Measurements from ENCODE around the gene RSU1. TPM values are rescaled to one million over a fixed set of nuclear protein-coding genes. Genes with fewer than 3 reads are reported as not detected.

Gene RSU1
- total and polyA plus RNA-seq, 10 of the 15 experiments (the other 5 are each of a cell fraction or from before 2014, with no cell fraction given): 49.2 to 139 (median 81.3) TPM

GRCh38 chr10:16586358-16587138 lies 230.7 kb downstream of the RSU1 start:
- DNase-seq (ENCODE audit: low read depth, low spot score) (peak; percentile 54), ATAC-seq (peak; percentile 91), FAIRE-seq (peak; percentile 85)
- Histone ChIP-seq H2AFZ (ENCODE audit: control insufficient read depth, low read depth, low read length) (peak overlapping the region; percentile 20), H3K36me3 (ENCODE audit: control insufficient read depth in 2 of 2, insufficient read depth in 2 of 2, low read length in 1 of 2) (no peaks in the 10 kb centered on the region), H3K4me2 (ENCODE audit: control insufficient read depth, insufficient read depth) (peak overlapping the region; percentile 84), H3K27ac (ENCODE audit: control insufficient read depth, insufficient read depth) (peak overlapping the region; percentile 76), H3K9me3 (replicated peaks; ENCODE audit: control insufficient read depth, insufficient read depth, low read length) (no peaks in the 10 kb centered on the region; the same call in 2 of the 3 replicates), H4K20me1 (ENCODE audit: control insufficient read depth, insufficient read depth) (no peaks in the 10 kb centered on the region), H3K4me3 (peak overlapping the region; percentile 34; the same call in 1 of the 2 replicates), H3K9ac (ENCODE audit: control insufficient read depth, insufficient read depth, low read length) (peak overlapping the region; percentile 37; the same call in 1 of the 2 replicates), H3K27me3 (replicated peaks in 1 of 2; ENCODE audit: control insufficient read depth in 2 of 2, insufficient read depth in 2 of 2, low read length in 1 of 2) (no peaks in the 10 kb centered on the region), H3K4me1 (ENCODE audit: control insufficient read depth, insufficient read depth, low read length) (peaks cover 29% of the 10 kb centered on the region), H3K79me2 (ENCODE audit: control insufficient read depth, insufficient read depth, low read length) (no peaks in the 10 kb centered on the region)
- 15% methylated on average over 7 of the region's 7 CpGs for WGBS (ENCODE audit: insufficient coverage, insufficient replicate concordance, low lambda C conversion rate, missing lambda C conversion rate)
- no TSS peak for BruUV-seq (replicated peaks)
- in situ Hi-C loops (cut with MboI) (no loop called here), intact Hi-C loops (cut with micrococcal nuclease; ENCODE audit: unreplicated experiment) (loop anchor here (1.0 to 10.0 kb wide), 5 partner anchors 16 to 1708 kb away; partner anchors contain the start of genes DCLRE1C and MEIG1)
- RAD21 ChIA-PET (ENCODE audit: unreplicated experiment): interaction anchor here (0.9 to 2.5 kb wide), 3 partner anchors 16 to 186 kb away, joined by 3 to 21 read pairs (median 3); partner anchors contain the start of gene PTER
- SMC1A ChIA-PET (ENCODE audit: uncharacterized antibody, unreplicated experiment): interaction anchor here (0.8 to 4.6 kb wide), 11 partner anchors 8 to 231 kb away, joined by 3 to 29 read pairs (median 4); partner anchors contain the start of genes PTER and RSU1
- CTCF ChIA-PET: interaction anchor here (0.6 to 2.6 kb wide), 7 partner anchors 12 to 391 kb away, joined by 3 to 14 read pairs (median 3); no protein-coding TSS in a partner anchor
- POLR2A ChIA-PET: no interaction called here
- TF ChIP-seq SMAD1 (IDR thresholded peaks at IDR 0.05; ENCODE audit: low read depth, partially characterized antibody) (no peak), CUX1 (IDR thresholded peaks at IDR 0.05; ENCODE audit: insufficient replicate concordance, low read depth, low read length) (peak; percentile 23), STAT1 (conservative IDR thresholded peaks at IDR 0.05) (no peak), MTA3 (IDR thresholded peaks at IDR 0.05; ENCODE audit: borderline replicate concordance, low read length) (peak; percentile 81; the same call in 1 of the 2 replicates), CEBPB (IDR thresholded peaks at IDR 0.05; ENCODE audit: borderline replicate concordance in 1 of 2, low read depth in 2 of 2, low read length in 2 of 2) (0 out of 4 replicates have a peak, but pooled peaks of 1 of the 2 experiments have one; percentile 21), BCL3 (IDR thresholded peaks at IDR 0.05; ENCODE audit: borderline replicate concordance, insufficient read depth, low read depth, low read length, poor library complexity, severe bottlenecking) (peak; percentile 49), IKZF1 (conservative IDR thresholded peaks at IDR 0.05) (peak; percentile 85), EZH2 (IDR thresholded peaks at IDR 0.05; ENCODE audit: borderline replicate concordance, control insufficient read depth, low read depth, low read length) (no peak), FOXM1 (IDR thresholded peaks at IDR 0.05; ENCODE audit: low read depth, low read length) (peak; percentile 92), GABPA (IDR thresholded peaks at IDR 0.05; ENCODE audit: low read depth) (peak; percentile 51), HDGF (IDR thresholded peaks at IDR 0.05) (no peak), GATAD2B (conservative IDR thresholded peaks at IDR 0.05; ENCODE audit: low read depth) (0 out of 2 replicates have a peak, but pooled peaks have one; percentile 41), CHD2 (IDR thresholded peaks at IDR 0.05; ENCODE audit: borderline replicate concordance, low read depth, low read length) (no peak), CREM (IDR thresholded peaks at IDR 0.05; ENCODE audit: low read depth) (peak; percentile 86), MTA2 (IDR thresholded peaks at IDR 0.05; ENCODE audit: low read depth) (peak; percentile 77), EED (IDR thresholded peaks at IDR 0.05; ENCODE audit: low read depth) (peak; percentile 96)
